Endodermal cell (in vitro differentiated cells): ENCODE measurements around the gene GPRASP1. TPM values are rescaled to one million over a fixed set of nuclear protein-coding genes. Genes with fewer than 3 reads are reported as not detected.
"Not testable (repeated sequence)": the region's sequence is repeated elsewhere in the genome, so short reads cannot be mapped to it uniquely, and the experiment has no call there.

Experiments
- DNase-seq: peaks from one replicate; pipeline ENCODE4 v3.0.0-alpha.2; 2017
- H3K27ac ChIP-seq: 2 replicates; pipeline ENCODE4 v1.5.1; 2013; ENCODE audit warnings: mild to moderate bottlenecking, low read depth, low read length, moderate library complexity
- H3K27me3 ChIP-seq: 2 replicates; pipeline ENCODE4 v1.6.1; 2013; ENCODE audit warnings: mild to moderate bottlenecking, low read length, moderate library complexity; ENCODE audit not compliant: insufficient read depth, control insufficient read depth, poor library complexity, severe bottlenecking
- H3K36me3 ChIP-seq: 2 replicates; pipeline ENCODE4 v1.7.0; 2013; ENCODE audit warnings: mild to moderate bottlenecking, low read length, moderate library complexity; ENCODE audit not compliant: control insufficient read depth, insufficient read depth
- H3K4me1 ChIP-seq: one replicate; pipeline ENCODE4 v1.7.0; 2013; ENCODE audit warnings: low read length; ENCODE audit not compliant: control insufficient read depth, insufficient read depth
- H3K4me3 ChIP-seq: 2 replicates; pipeline ENCODE4 v1.5.1; 2013; ENCODE audit warnings: mild to moderate bottlenecking, low read length, moderate library complexity
- H3K9ac ChIP-seq: 2 replicates; pipeline ENCODE4 v1.6.1; 2013; ENCODE audit warnings: mild to moderate bottlenecking, low read length, moderate library complexity; ENCODE audit not compliant: poor library complexity, severe bottlenecking; ENCODE audit errors: extremely low read depth
- H3K9me3 ChIP-seq: 2 replicates; pipeline ENCODE4 v1.6.1; 2013; ENCODE audit warnings: mild to moderate bottlenecking, low read length, moderate library complexity; ENCODE audit not compliant: control insufficient read depth
- H3K27ac Mint-ChIP-seq: 2 replicates; pipeline ENCODE4 v1.8.0; 2020; ENCODE audit warnings: mixed read lengths
- H3K27me3 Mint-ChIP-seq: 2 replicates; pipeline ENCODE4 v1.8.0; 2021; ENCODE audit warnings: mild to moderate bottlenecking, mixed read lengths; ENCODE audit not compliant: insufficient read depth
- H3K36me3 Mint-ChIP-seq: 2 replicates; pipeline ENCODE4 v1.8.0; 2020; ENCODE audit warnings: low read depth, mixed read lengths
- H3K4me1 Mint-ChIP-seq: 2 replicates; pipeline ENCODE4 v1.8.0; 2020; ENCODE audit warnings: mixed read lengths
- H3K4me3 Mint-ChIP-seq: 2 replicates; pipeline ENCODE4 v1.8.0; 2020; ENCODE audit warnings: mild to moderate bottlenecking, moderate library complexity, mixed read lengths
- H3K9me3 Mint-ChIP-seq: 2 replicates; pipeline ENCODE4 v1.8.0; 2020; ENCODE audit warnings: mild to moderate bottlenecking, mixed read lengths
- CTCF ChIP-seq: fragments of 200-600 bp; sonication (generic); conservative IDR thresholded peaks from 2 replicates; pipeline ENCODE4 v1.5.0; 2021; ENCODE audit warnings: antibody characterized with exemption, mild to moderate bottlenecking
- WGBS, 2 experiments: methylation state at CpG; one replicate each; pipeline versions ENCODE4 v1.1.5 to v1.1.7; 2013; ENCODE audit warnings: missing lambda C conversion rate in 2 of 2, mixed read lengths in 1 of 2; ENCODE audit not compliant: insufficient coverage in 1 of 2, insufficient read length in 1 of 2; 5-methylcytosine and 5-hydroxymethylcytosine counted together
- total RNA-seq, 2 donors: library from RNA; stranded (reverse); fragmentation: NEBNext Ultra II Directional in 1 of 2; extraction: Animal tissue kit (Norgen Biotek cat#: 25700) in 1 of 2; gene quantifications; 2 replicates in 1 of 2; 3 replicates in 1 of 2; pipeline ENCODE4 v1.2.1, GENCODE V29; 2021

The GPRASP1 gene
- total RNA-seq, 2 donors from 2014 or later: 2.9 to 3.7 TPM

GRCh38 chrX:102659790-102660757, 8.8 kb downstream of the GPRASP1 start:
- peak overlapping the region; percentile 72 for H3K4me3 Mint-ChIP-seq
- Histone ChIP-seq H3K27ac (no peak overlapping the region), H3K36me3 (no peaks in the 10 kb centered on the region), H3K9ac (peak overlapping the region; percentile 74), H3K27me3 (no peaks in the 10 kb centered on the region), H3K4me3 (peak overlapping the region; percentile 83), H3K4me1 (no peaks in the 10 kb centered on the region), H3K9me3 (no peaks in the 10 kb centered on the region)
- peaks cover 2% of the 10 kb centered on the region for H3K4me1 Mint-ChIP-seq
- 9 to 29% methylated on average over 11 to 25 of the region's 27 CpGs for WGBS, 2 experiments
- peak; percentile 91 for DNase-seq
- H3K27ac Mint-ChIP-seq: peak overlapping the region; percentile 83
- H3K9me3 Mint-ChIP-seq: peaks cover 48% of the 10 kb centered on the region
- peak; percentile 46 for TF ChIP-seq CTCF
- H3K27me3 Mint-ChIP-seq: no peaks in the 10 kb centered on the region
- peaks cover 10% of the 10 kb centered on the region for H3K36me3 Mint-ChIP-seq

GRCh38 chrX:102663820-102664219, 12.5 kb downstream of the GPRASP1 start:
- not testable (repeated sequence) for H3K9me3 ChIP-seq, H3K27me3 ChIP-seq, H3K4me3 Mint-ChIP-seq, H3K36me3 ChIP-seq, H3K27me3 Mint-ChIP-seq, H3K9ac ChIP-seq, H3K4me1 ChIP-seq, H3K27ac Mint-ChIP-seq, H3K4me3 ChIP-seq, H3K4me1 Mint-ChIP-seq, DNase-seq, H3K27ac ChIP-seq
- WGBS, 2 experiments: 100% methylated on average over 4 of the region's 4 CpGs; no CpG with 5 or more reads in 1 of the 2 experiments
- Mint-ChIP-seq H3K9me3 (peaks cover 63% of the 10 kb centered on the region), H3K36me3 (peaks cover 25% of the 10 kb centered on the region)

GRCh38 chrX:102667034-102667433, 15.8 kb downstream of the GPRASP1 start:
- not testable (repeated sequence) for H3K27me3 ChIP-seq, H3K4me1 Mint-ChIP-seq, H3K27ac Mint-ChIP-seq, H3K36me3 ChIP-seq, H3K9me3 ChIP-seq, DNase-seq, H3K27me3 Mint-ChIP-seq, H3K4me1 ChIP-seq, H3K27ac ChIP-seq, H3K9ac ChIP-seq, H3K4me3 Mint-ChIP-seq, H3K4me3 ChIP-seq
- Mint-ChIP-seq H3K36me3 (peaks cover 28% of the 10 kb centered on the region), H3K9me3 (peaks cover 63% of the 10 kb centered on the region)
- 100% methylated on average over 1 of the region's 1 CpG; no CpG with 5 or more reads in 1 of the 2 experiments for WGBS, 2 experiments

GRCh38 chrX:102669526-102669925, 18.2 kb downstream of the GPRASP1 start:
- no peaks in the 10 kb centered on the region for H3K4me1 ChIP-seq
- WGBS, 2 experiments: 93% methylated on average over 3 of the region's 4 CpGs; no CpG with 5 or more reads in 1 of the 2 experiments
- no peak overlapping the region for H3K27ac ChIP-seq
- H3K36me3 Mint-ChIP-seq: peaks cover 21% of the 10 kb centered on the region
- H3K9ac ChIP-seq: no peak overlapping the region
- no peak for DNase-seq
- TF ChIP-seq CTCF: no peak
- H3K9me3 ChIP-seq: no peaks in the 10 kb centered on the region
- H3K27me3 Mint-ChIP-seq: no peaks in the 10 kb centered on the region
- peaks cover 62% of the 10 kb centered on the region for H3K9me3 Mint-ChIP-seq
- no peaks in the 10 kb centered on the region for H3K27me3 ChIP-seq
- H3K36me3 ChIP-seq: no peaks in the 10 kb centered on the region
- no peaks in the 10 kb centered on the region for H3K4me1 Mint-ChIP-seq
- H3K4me3 Mint-ChIP-seq: no peak overlapping the region
- H3K27ac Mint-ChIP-seq: no peak overlapping the region
- no peak overlapping the region for H3K4me3 ChIP-seq
